ENCODE results near the gene PTCH1.
A peak's percentile ranks its signal among the peaks of the same experiment; 100 is the strongest.

Gene PTCH1

DNA sequence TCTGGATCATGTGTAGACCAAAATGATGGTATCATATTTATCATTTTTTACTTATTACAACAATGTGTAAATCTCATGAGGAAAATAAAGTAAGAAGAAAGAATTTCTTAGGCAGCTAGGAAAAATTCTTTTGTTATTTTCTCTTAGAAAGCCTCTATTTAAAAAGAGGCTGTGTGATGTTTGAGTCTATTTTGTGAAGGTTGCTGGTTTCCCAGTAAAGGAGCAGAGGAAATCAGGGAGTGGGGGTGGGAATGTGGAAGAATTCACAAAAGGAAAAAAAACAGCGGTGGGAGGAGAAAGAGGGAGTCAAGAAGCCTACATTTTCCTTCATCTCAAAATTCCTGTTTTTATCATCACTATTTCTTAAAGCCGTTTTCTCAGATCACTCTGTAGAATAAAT lies 20.1 kb downstream of the PTCH1 start:
- no peak for DNase-seq

- DNase-seq: no peak
Observed at GRCh38 chr9:95495961-95496360, 20.8 kb downstream of the PTCH1 start.

GRCh38 chr9:95495529-95495928 lies 21.2 kb downstream of the PTCH1 start:
- no peak for DNase-seq

DNA sequence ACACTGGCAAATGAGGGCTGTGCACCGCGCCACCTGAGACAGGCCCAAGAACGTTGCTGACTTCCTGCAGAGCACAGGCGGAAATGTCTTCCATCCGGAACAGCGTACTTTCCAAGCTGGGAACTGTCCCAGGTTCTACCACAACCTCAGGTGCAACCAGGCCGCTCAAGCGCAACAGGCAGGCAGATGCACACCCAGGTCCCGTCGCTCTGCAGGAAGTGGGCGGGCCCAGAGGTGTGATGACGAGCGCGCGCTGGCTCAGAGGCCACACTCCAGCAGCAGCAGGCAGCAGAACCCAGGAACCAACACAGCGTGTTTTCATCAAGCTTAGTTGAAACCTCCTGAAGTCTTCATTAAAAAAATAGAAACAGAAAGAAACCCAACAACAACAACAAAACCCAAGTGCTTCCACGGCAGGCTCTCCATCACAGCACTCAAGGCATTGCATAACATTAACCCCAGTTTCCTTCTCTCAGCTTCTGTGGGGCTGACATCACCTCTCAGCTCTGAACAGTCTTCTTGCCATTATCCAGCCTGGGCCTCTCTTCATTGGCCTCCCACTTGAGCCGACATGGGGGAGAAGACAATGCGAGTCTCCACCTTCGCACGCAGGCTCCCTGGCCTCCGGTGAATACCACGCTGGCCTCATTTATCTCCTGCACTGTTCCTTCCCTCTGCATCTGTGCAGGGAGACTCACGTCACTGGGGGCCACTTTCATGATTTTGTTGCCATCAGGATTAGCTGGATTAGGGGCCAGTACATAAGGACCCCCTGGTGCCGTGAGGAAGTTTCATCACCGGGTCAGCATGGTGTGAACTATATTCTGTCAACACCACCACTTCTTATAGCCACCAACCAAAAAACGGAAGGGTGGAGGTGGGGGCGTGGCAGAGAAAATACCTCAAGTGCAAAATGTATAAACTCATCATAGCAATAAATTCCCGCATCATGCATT lies 22.1 kb downstream of the PTCH1 start:
- peak; percentile 89 for DNase-seq

DNA sequence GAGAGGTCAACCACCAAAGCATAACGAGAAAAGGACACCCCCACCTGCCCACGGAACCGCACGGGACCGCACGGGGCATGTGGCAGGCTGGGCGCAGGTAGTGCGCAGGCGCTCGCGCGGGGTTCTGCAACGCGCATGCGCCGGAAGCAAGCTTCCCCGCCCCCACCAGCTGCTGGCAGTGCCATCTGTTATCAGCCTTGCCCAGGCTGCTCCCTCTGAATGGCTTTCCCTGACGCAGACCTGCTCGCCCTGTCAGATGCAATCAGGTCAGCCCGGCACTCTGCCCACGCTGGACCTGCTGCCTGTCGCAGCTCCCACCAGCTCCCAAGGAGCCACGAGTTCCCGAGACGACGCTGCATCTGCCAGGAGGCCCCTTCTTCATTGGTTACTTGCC lies 22.8 kb downstream of the PTCH1 start:
- DNase-seq: peak; percentile 17

DNA sequence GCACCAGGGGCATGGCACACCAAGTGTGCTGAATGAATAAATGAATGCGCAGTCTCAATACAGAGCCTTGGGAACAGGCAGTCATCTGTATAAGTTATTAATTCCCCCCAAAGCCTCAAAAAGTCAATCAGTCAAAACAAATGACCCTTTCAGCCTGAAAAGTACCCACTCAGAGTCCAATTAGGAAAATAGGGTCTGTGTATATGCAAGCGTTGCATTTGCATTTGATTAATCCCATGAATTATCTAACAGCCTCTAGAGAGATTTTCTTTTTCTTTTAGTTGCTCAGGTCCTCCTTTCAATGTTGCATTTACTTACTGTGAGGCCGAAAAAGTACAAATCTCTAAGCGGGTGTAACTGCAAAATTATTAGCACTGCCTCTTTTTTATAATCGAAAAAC lies 23.4 kb downstream of the PTCH1 start:
- no peak for DNase-seq

DNA sequence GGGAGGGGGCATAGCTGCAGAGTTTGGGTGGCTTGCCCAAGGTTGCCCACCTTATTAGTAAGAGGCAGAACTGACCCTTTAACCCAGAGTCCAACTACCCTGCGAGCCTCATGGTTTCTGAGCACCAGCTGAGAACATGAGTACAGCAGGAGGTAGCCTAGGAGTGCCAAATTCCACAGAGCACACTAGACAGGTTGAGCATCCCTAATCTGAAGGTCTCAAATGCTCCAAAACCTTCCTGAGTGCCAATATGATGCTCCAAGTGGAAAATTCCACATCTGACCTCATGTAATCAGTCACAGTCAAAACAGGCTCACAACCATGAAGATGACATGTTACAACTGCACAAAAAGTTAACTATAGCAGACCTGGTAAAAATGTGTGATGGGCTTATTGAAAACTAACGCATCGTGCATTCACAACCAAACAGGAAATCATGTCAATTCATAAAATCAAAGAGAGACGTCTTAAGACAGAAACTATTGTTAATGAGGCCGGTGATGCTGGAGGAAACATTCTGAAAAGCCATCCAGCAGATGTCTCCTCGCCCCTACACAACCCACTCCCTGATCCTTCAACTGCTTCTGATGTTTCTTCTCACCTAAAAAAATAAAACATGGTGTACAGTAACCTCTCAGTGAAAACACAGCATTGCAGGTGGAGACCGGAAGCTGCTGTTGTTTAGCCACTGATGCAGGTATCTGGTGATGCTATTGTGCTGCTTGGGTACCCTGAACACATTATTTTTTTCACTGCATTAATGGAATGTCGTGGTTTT lies 25.0 kb downstream of the PTCH1 start:
- DNase-seq: no peak

DNA sequence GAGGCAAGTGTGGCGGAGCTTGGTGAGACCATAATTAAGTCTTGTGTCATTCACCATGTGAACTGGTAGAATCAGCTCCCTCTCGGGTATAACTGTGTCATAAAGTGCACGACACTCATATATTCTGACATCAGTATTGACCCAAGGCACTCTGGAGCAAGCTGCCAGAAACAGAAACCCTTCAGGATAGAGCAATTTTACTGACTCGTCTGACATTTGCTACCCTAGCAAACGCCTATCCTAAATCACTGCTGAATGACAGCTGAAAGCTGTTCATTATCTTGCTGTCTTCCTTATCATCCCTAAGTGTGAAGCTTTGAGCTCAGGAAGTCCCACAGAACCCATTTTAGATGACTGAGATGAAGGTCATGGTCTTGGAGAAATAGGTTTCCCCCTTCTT lies 27.8 kb downstream of the PTCH1 start:
- no peak for DNase-seq

GRCh38 chr9:95486318-95486717 lies 30.5 kb downstream of the PTCH1 start:
- no peak for DNase-seq

DNA sequence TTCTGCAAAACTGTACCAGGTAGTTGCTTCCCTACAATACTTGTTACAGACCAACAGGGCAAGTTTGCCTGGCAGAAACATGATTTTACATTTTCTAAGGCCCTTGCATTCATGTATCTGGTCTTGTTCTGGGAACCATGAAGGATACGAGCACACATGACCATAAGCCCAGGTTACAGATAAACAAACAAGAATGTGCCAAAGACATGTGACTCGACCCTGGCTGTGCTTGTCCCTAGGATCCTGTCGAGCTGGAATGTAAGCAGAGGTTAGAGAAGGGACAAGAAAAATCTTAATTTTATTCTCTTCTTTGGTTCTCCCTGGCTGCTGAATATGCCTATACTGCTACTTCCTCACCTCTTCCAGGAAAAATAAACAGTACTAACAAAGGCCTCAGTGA lies 32.5 kb downstream of the PTCH1 start:
- DNase-seq: no peak

- DNase-seq: no peak
Observed at GRCh38 chr9:95483431-95483830, 33.3 kb downstream of the PTCH1 start.

DNA sequence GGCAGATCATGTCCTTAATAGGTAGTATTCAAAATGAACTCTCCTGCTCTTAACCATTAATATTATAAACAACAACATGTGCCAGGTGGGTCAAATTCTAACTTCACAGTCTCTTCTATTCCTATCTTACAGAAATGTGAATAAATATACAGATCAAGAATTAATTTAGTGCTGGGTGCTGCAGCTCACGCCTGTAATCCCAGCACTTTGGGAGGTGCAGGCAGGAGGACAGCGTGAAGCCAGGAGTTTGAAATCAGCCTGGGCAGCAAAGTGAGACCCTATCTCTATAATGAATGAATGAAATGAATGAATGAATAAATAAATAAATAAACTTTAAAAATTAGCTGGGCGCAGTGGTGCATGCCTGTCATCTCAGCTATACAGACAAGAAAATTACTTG lies 34.1 kb downstream of the PTCH1 start:
- no peak for DNase-seq

DNA sequence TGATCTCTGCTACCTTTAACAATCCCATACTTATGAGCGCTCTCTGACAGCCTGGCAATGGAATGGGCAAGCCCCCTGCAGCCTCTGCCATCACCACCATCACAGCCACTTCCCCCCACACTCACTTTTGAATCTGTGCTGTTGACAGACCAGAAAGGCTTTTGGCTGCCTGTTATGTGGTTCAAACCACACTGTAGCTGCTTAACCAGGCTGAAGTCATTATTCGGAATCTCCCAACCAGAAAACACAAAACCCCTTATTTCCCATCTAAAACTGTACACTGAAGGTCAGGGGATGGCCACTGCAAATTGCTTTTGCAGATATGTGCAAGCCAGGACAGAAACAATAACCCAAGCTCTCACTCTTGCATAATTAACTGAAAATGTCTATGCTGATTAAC lies 35.8 kb downstream of the PTCH1 start:
- DNase-seq: no peak

GRCh38 chr9:95480346-95480745 lies 36.4 kb downstream of the PTCH1 start:
- no peak for DNase-seq

- no peak for DNase-seq
Observed at GRCh38 chr9:95479330-95479729, 37.4 kb downstream of the PTCH1 start.

DNA sequence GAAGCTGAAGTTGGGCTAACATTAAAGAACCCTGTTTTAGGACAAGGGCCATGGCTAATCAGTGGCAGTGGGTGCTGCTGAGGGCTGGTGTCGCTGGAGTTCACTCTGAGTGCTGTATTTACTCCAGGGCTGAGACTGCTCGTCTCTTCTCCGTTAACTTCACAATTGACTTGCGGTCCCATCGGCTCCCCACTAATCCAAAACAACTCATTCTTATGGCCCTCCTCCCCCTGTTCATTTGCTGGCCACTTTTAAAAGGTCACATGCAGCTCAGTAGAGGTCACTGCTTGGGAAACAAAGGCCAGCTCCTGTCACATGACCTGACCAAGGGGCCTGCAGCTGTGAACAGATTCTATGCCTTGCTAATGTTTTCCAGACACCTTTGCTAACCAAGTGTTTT lies 38.4 kb downstream of the PTCH1 start:
- no peak for DNase-seq

GRCh38 chr9:95477885-95478284 lies 38.9 kb downstream of the PTCH1 start:
- no peak for DNase-seq

DNA sequence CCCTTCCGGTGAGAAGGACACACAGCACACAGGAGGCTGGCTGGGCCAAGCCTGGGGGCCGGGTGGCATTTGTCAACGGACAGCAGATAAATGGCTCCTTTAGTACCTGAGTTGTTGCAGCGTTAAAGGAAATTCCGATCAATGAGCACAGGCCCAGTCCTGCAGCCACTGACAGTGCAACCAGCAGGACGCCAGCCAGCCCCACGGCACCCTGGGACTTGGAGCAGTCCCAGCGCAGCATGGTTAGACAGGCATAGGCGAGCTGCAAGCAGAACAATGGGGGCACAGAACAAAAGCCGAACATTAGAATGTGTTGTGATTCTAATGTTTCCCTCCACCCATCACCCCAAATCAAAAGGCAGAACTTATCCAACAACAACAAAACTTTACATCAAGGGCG lies 39.3 kb downstream of the PTCH1 start:
- DNase-seq: no peak

GRCh38 chr9:95468791-95469190 lies 48.0 kb downstream of the PTCH1 start:
- no peak for DNase-seq

- DNase-seq: no peak
Observed at GRCh38 chr9:95465115-95465514, 51.7 kb downstream of the PTCH1 start.

- DNase-seq: no peak
Observed at GRCh38 chr9:95463148-95464060, 53.4 kb downstream of the PTCH1 start.

DNA sequence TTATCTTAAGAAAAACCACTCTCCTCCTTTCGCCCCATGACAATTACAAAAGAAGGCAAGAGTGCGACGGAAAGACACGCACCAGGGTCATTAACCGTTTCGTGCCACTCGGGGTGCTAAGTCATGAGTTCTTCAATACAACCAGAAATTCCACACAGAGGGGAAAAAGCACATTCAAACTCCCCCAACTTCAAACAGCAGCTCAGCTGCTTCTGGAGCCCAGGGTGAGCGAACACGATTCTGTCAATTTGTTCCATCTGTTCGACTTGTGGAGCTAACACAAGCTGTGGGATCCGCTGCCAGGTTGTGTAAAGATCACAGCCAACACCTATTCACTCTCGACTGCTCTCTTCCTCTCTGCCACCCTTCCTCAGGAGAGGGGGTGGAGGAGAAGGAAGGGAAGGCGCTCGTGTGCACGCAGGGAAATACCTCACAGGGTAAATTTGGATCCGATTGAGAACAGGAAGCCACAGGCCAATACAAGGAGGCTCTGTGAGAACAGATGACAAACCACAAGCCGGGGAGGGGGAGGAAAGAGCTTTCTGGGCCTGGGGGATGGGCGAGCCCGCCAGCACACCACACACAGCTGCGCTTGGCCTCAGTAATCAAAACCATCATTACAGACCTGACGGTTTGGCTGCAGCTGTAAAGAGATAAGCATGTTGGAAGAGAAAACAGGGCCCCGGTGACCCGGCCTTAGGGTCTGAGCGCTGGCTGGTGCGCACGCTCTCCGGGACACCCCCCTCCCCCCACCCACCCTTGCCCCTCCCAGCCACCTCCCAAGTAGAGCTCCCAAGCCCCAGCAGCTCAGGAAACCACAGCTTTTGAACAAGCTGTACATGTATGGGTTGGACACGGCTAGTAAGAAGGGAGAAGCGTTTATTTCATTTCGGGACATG lies 54.3 kb downstream of the PTCH1 start:
- peak; percentile 84 for DNase-seq

Data from CD4-positive, alpha-beta T cell treated with Interleukin-17A for 4 hours (primary cell).